HG02981 (cell line): ENCODE data around the gene EPAS1.

ENCODE experiments used
- ATAC-seq: cut with Tn5 transposase; IDR thresholded peaks from one replicate; pipeline ENCODE4 v1.9.1; 2021; ENCODE audit warnings: mild to moderate bottlenecking, moderate library complexity; ENCODE audit not compliant: unreplicated experiment

The EPAS1 gene

GRCh38 chr2:46434851-46435273, 137.7 kb downstream of the EPAS1 start:
- ATAC-seq = no peak

DNA sequence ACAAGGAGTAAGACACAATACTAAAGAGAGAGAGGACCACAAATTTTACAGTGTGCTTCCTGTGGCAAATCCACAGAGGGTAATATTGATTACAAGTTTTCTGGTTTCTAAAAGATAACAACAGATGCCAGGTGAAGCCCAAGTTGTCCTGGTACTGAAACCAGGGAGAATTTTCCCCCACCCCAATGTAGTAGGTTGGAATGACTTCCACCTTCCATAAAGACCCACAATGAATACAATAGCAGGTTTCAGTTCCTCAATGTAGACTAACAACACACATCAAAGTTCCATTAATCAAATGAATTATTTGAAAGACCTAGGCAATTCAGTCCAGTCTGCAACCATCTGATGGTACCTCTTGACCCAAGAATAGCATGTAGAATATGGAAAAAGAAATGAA, 138.1 kb downstream of the EPAS1 start:
- ATAC-seq = no peak

- no peak for ATAC-seq
Observed at GRCh38 chr2:46435796-46436360, 138.7 kb downstream of the EPAS1 start.
